ACC112 (cell line): ENCODE data around the gene GTPBP10.

Experiments
- H2AFZ ChIP-seq: fragments of 200-600 bp; sonication (generic); one replicate; pipeline ENCODE4 v1.6.0; 2017; ENCODE audit warnings: antibody characterized with exemption, low read length; ENCODE audit not compliant: unreplicated experiment
- H3K27ac ChIP-seq: fragments of 200-600 bp; sonication (generic); 2 replicates; pipeline ENCODE4 v1.5.1; 2014; ENCODE audit warnings: low read depth, mild to moderate bottlenecking, antibody characterized with exemption, low read length, moderate library complexity
- H3K27me3 ChIP-seq: fragments of 200-600 bp; sonication (generic); 2 replicates; pipeline ENCODE4 v1.6.1; 2014; ENCODE audit warnings: mild to moderate bottlenecking, antibody characterized with exemption, low read length, moderate library complexity, mixed read lengths; ENCODE audit not compliant: insufficient read depth
- H3K36me3 ChIP-seq: fragments of 200-600 bp; sonication (generic); 2 replicates; pipeline ENCODE4 v1.6.1; 2016; ENCODE audit warnings: mild to moderate bottlenecking, antibody characterized with exemption, low read length, moderate library complexity, mixed read lengths; ENCODE audit not compliant: insufficient read depth
- H3K4me1 ChIP-seq: fragments of 200-600 bp; sonication (generic); one replicate; pipeline ENCODE4 v1.6.1; 2016; ENCODE audit warnings: low read length, mixed read lengths; ENCODE audit not compliant: insufficient read depth, unreplicated experiment, control insufficient read depth
- H3K4me3 ChIP-seq: fragments of 200-600 bp; sonication (generic); 2 replicates; pipeline ENCODE4 v1.5.1; 2014; ENCODE audit warnings: mild to moderate bottlenecking, low read depth, low read length
- H3K79me2 ChIP-seq: fragments of 200-600 bp; sonication (generic); one replicate; pipeline ENCODE4 v1.6.0; 2016; ENCODE audit warnings: low read length; ENCODE audit not compliant: control insufficient read depth, unreplicated experiment, insufficient read depth

Gene GTPBP10

GRCh38 chr7:90404777-90405176 lies 58.3 kb downstream of the GTPBP10 start:
- Histone ChIP-seq H3K4me3 (peak overlapping the region; percentile 93), H3K27ac (peak overlapping the region; percentile 79), H3K79me2 (peaks cover 48% of the 10 kb centered on the region), H3K27me3 (no peaks in the 10 kb centered on the region), H3K36me3 (peaks cover 21% of the 10 kb centered on the region), H3K4me1 (peaks cover 23% of the 10 kb centered on the region), H2AFZ (no peak overlapping the region)

GRCh38 chr7:90407484-90407821 lies 60.9 kb downstream of the GTPBP10 start:
- no peaks in the 10 kb centered on the region for H3K27me3 ChIP-seq
- peaks cover 31% of the 10 kb centered on the region for H3K36me3 ChIP-seq
- H2AFZ ChIP-seq: no peak overlapping the region
- H3K4me3 ChIP-seq: no peak overlapping the region
- H3K4me1 ChIP-seq: peaks cover 28% of the 10 kb centered on the region
- no peak overlapping the region for H3K27ac ChIP-seq
- H3K79me2 ChIP-seq: peaks cover 65% of the 10 kb centered on the region

- Histone ChIP-seq H3K4me3 (no peak overlapping the region), H3K27me3 (no peaks in the 10 kb centered on the region), H3K36me3 (peaks cover 38% of the 10 kb centered on the region), H3K79me2 (peaks cover 71% of the 10 kb centered on the region), H3K27ac (no peak overlapping the region), H2AFZ (no peak overlapping the region), H3K4me1 (peaks cover 22% of the 10 kb centered on the region)
These were observed 61.6 kb downstream of the GTPBP10 start for GRCh38 chr7:90408142-90408541.

- Histone ChIP-seq H3K27ac (no peak overlapping the region), H3K36me3 (peaks cover 52% of the 10 kb centered on the region), H3K4me1 (peaks cover 22% of the 10 kb centered on the region), H3K4me3 (no peak overlapping the region), H3K79me2 (peaks cover 70% of the 10 kb centered on the region), H3K27me3 (no peaks in the 10 kb centered on the region), H2AFZ (no peak overlapping the region)
These were observed 63.2 kb downstream of the GTPBP10 start for GRCh38 chr7:90409667-90410066.

GRCh38 chr7:90411510-90411909 lies 65.0 kb downstream of the GTPBP10 start:
- Histone ChIP-seq H3K27me3 (no peaks in the 10 kb centered on the region), H3K4me3 (no peak overlapping the region), H2AFZ (no peak overlapping the region), H3K4me1 (peaks cover 16% of the 10 kb centered on the region), H3K27ac (peak overlapping the region; percentile 20; the same call in 1 of the 2 replicates), H3K79me2 (peaks cover 54% of the 10 kb centered on the region), H3K36me3 (peaks cover 53% of the 10 kb centered on the region)

GRCh38 chr7:90412458-90413184 lies 66.1 kb downstream of the GTPBP10 start:
- Histone ChIP-seq H3K4me1 (peaks cover 16% of the 10 kb centered on the region), H2AFZ (no peak overlapping the region), H3K27me3 (no peaks in the 10 kb centered on the region), H3K4me3 (no peak overlapping the region), H3K79me2 (peaks cover 44% of the 10 kb centered on the region), H3K36me3 (peaks cover 47% of the 10 kb centered on the region), H3K27ac (no peak overlapping the region)

- Histone ChIP-seq H3K4me3 (no peak overlapping the region), H3K27ac (no peak overlapping the region), H2AFZ (no peak overlapping the region), H3K27me3 (no peaks in the 10 kb centered on the region), H3K4me1 (peaks cover 16% of the 10 kb centered on the region), H3K36me3 (peaks cover 44% of the 10 kb centered on the region), H3K79me2 (peaks cover 39% of the 10 kb centered on the region)
These were observed 66.6 kb downstream of the GTPBP10 start for GRCh38 chr7:90413185-90413528.

GRCh38 chr7:90421651-90422050 lies 75.1 kb downstream of the GTPBP10 start:
- H3K27ac ChIP-seq: no peak overlapping the region
- no peak overlapping the region for H2AFZ ChIP-seq
- H3K79me2 ChIP-seq: no peaks in the 10 kb centered on the region
- no peaks in the 10 kb centered on the region for H3K27me3 ChIP-seq
- no peak overlapping the region for H3K4me3 ChIP-seq
- peaks cover 14% of the 10 kb centered on the region for H3K4me1 ChIP-seq
- peaks cover 7% of the 10 kb centered on the region; the same call in 1 of the 2 replicates for H3K36me3 ChIP-seq

GRCh38 chr7:90424720-90425119 lies 78.2 kb downstream of the GTPBP10 start:
- Histone ChIP-seq H3K79me2 (no peaks in the 10 kb centered on the region), H3K36me3 (0 out of 2 replicates have a peak, but pooled peaks cover 5% of the 10 kb centered on the region), H3K27me3 (no peaks in the 10 kb centered on the region), H2AFZ (no peak overlapping the region), H3K27ac (no peak overlapping the region), H3K4me1 (peaks cover 14% of the 10 kb centered on the region), H3K4me3 (no peak overlapping the region)

- 0 out of 2 replicates have a peak, but pooled peaks cover 5% of the 10 kb centered on the region for H3K36me3 ChIP-seq
- H3K27me3 ChIP-seq: no peaks in the 10 kb centered on the region
- H2AFZ ChIP-seq: no peak overlapping the region
- no peak overlapping the region for H3K4me3 ChIP-seq
- H3K27ac ChIP-seq: no peak overlapping the region; the same call in 1 of the 2 replicates
- H3K4me1 ChIP-seq: peaks cover 14% of the 10 kb centered on the region
- no peaks in the 10 kb centered on the region for H3K79me2 ChIP-seq
These were observed 78.9 kb downstream of the GTPBP10 start for GRCh38 chr7:90425376-90425775.
